ENCODE measurements around the gene TMEM9. TPM values are rescaled to one million over a fixed set of nuclear protein-coding genes. Genes with fewer than 3 reads are reported as not detected.

TMEM9 gene
- polyA plus RNA-seq, 3 donors = 13.6 to 43.6 (median 22.4) TPM

DNA sequence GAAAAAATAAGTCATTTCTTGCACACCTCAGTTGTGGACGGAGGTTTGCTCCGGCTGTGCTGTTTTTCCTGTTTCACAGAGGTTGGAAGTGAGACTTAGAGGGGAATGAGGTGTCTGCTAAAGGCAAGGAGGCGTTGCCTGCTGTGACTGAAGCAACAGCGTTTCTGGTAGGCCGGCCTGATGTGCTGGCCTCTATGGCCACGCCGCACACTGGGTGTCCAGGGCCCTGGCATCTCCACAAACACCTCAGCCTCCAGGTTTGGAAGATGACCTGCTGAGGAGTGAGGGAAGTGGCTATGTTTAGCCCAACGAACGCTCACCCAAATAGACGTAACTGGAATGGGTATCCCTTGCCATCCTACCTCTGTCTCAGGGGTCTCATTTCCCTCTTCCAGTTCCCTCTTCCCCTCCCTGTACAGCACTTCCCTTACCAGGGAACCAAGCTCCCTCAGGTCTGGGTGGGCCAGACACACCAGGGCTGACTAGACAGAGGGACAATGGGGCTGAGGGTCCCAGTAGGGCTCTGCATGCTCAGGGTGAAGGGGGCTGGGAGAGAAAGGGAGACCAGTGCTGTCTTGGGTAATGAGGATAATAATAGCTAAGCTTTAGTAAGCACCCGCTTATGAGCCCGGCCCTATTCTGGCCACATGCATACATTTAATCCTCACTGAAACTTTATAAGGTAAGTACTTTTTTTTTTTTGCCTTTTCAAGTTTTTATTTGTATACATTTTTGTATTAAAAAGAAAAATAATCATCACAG lies 53.9 kb downstream of the TMEM9 start:
- H3K4me2 ChIP-seq (replicated peaks; ENCODE audit: extremely low read depth, low read length, poor library complexity, severe bottlenecking) = no peak overlapping the region
- no peak overlapping the region for H3K4me3 ChIP-seq (replicated peaks in 1 of 3; ENCODE audit: low read depth in 2 of 3, low read length in 3 of 3)
- H3K9me3 ChIP-seq (replicated peaks in 1 of 2; ENCODE audit: control insufficient read depth in 1 of 2, insufficient read depth in 1 of 2, low read length in 2 of 2) = no peaks in the 10 kb centered on the region
- no peak overlapping the region for H3K9ac ChIP-seq (ENCODE audit: insufficient read depth, low read length, poor library complexity, severe bottlenecking)
- H3K4me1 ChIP-seq (ENCODE audit: control insufficient read depth in 1 of 2, insufficient read depth in 2 of 2, low read length in 2 of 2) = no peaks in the 10 kb centered on the region
- intact Hi-C loops (cut with micrococcal nuclease) = no loop called here
- H3K27ac Mint-ChIP-seq = no peak overlapping the region
- TF ChIP-seq, protein P1, sequence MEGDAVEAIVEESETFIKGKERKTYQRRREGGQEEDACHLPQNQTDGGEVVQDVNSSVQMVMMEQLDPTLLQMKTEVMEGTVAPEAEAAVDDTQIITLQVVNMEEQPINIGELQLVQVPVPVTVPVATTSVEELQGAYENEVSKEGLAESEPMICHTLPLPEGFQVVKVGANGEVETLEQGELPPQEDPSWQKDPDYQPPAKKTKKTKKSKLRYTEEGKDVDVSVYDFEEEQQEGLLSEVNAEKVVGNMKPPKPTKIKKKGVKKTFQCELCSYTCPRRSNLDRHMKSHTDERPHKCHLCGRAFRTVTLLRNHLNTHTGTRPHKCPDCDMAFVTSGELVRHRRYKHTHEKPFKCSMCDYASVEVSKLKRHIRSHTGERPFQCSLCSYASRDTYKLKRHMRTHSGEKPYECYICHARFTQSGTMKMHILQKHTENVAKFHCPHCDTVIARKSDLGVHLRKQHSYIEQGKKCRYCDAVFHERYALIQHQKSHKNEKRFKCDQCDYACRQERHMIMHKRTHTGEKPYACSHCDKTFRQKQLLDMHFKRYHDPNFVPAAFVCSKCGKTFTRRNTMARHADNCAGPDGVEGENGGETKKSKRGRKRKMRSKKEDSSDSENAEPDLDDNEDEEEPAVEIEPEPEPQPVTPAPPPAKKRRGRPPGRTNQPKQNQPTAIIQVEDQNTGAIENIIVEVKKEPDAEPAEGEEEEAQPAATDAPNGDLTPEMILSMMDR (IDR thresholded peaks at IDR 0.05) = no peak
- H3K79me2 ChIP-seq (ENCODE audit: insufficient read depth, low read length) = no peaks in the 10 kb centered on the region
- H4K20me1 ChIP-seq (ENCODE audit: insufficient read depth, low read length) = no peaks in the 10 kb centered on the region
- H3K27me3 Mint-ChIP-seq (ENCODE audit: low read depth in 3 of 3) = peaks cover 2 to 9% (median 3%) of the 10 kb centered on the region in 3 donors
- H3K27me3 ChIP-seq (ENCODE audit: control insufficient read depth in 2 of 2, insufficient read depth in 2 of 2, low read length in 2 of 2) = no peaks in the 10 kb centered on the region
- no peak overlapping the region for H2AFZ ChIP-seq (ENCODE audit: insufficient read depth, low read depth, low read length, poor library complexity, severe bottlenecking)
- WGBS (ENCODE audit: insufficient coverage) = 100% methylated on average over 3 of the region's 12 CpGs
- no peaks in the 10 kb centered on the region for H3K36me3 ChIP-seq (replicated peaks in 1 of 2; ENCODE audit: control insufficient read depth in 1 of 2, insufficient read depth in 2 of 2, low read length in 2 of 2)
- H3K9me3 Mint-ChIP-seq = no peaks in the 10 kb centered on the region
- H3K4me1 Mint-ChIP-seq = no peaks in the 10 kb centered on the region
- H3K27ac ChIP-seq (ENCODE audit: low read depth in 1 of 2, low read length in 2 of 2) = no peak overlapping the region
- no peak for DNase-seq
- H3K36me3 Mint-ChIP-seq = no peaks in the 10 kb centered on the region
- H3K4me3 Mint-ChIP-seq = no peak overlapping the region

DNA sequence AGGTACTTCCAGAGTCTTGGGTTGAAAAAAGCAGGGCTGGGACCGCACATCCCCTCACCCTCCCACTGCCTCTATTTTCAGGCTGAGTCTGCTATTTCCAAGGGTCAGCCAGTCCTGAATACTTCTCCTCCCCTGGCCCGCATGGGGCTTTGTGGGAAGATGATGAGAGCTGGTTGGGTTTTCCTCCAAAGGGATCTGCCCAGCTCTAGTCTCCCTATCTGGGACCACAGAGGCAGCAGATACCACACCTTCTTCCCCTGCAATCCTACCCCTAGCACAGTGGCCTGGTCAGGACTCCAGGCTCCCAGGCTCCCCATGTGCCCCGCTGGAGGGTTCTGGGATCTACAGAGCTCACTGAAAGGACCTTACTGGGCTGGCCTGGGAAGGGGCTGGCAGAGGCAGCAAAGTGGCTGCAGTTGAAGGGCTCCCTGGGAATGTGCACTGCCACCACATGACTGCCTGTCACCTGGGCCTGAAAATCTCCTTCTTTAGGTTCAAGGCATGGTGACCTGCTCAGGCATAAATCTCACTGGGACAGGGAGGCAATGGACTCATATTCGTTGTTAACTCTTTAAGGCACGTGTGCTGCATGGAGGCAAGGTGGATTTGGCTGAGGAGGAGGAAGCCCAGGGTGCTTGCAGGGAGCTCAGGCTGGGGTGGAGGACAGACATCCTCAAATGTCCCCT lies 55.1 kb downstream of the TMEM9 start:
- Histone ChIP-seq H3K9ac (ENCODE audit: insufficient read depth, low read length, poor library complexity, severe bottlenecking) (no peak overlapping the region), H3K27ac (ENCODE audit: low read depth in 1 of 2, low read length in 2 of 2) (no peak overlapping the region), H3K4me3 (replicated peaks in 1 of 3; ENCODE audit: low read depth in 2 of 3, low read length in 3 of 3) (no peak overlapping the region), H3K4me1 (ENCODE audit: control insufficient read depth in 1 of 2, insufficient read depth in 2 of 2, low read length in 2 of 2) (no peaks in the 10 kb centered on the region), H2AFZ (ENCODE audit: insufficient read depth, low read depth, low read length, poor library complexity, severe bottlenecking) (no peak overlapping the region), H3K4me2 (replicated peaks; ENCODE audit: extremely low read depth, low read length, poor library complexity, severe bottlenecking) (no peak overlapping the region), H3K36me3 (replicated peaks in 1 of 2; ENCODE audit: control insufficient read depth in 1 of 2, insufficient read depth in 2 of 2, low read length in 2 of 2) (no peaks in the 10 kb centered on the region), H3K9me3 (replicated peaks in 1 of 2; ENCODE audit: control insufficient read depth in 1 of 2, insufficient read depth in 1 of 2, low read length in 2 of 2) (no peaks in the 10 kb centered on the region), H3K79me2 (ENCODE audit: insufficient read depth, low read length) (no peaks in the 10 kb centered on the region), H4K20me1 (ENCODE audit: insufficient read depth, low read length) (no peaks in the 10 kb centered on the region), H3K27me3 (ENCODE audit: control insufficient read depth in 2 of 2, insufficient read depth in 2 of 2, low read length in 2 of 2) (no peaks in the 10 kb centered on the region)
- Mint-ChIP-seq H3K36me3 (no peaks in the 10 kb centered on the region), H3K4me1 (no peaks in the 10 kb centered on the region), H3K9me3 (no peaks in the 10 kb centered on the region), H3K4me3 (no peak overlapping the region), H3K27me3 (ENCODE audit: low read depth in 3 of 3) (peaks cover 2 to 9% (median 3%) of the 10 kb centered on the region in 3 donors), H3K27ac (no peak overlapping the region)
- 92% methylated on average over 1 of the region's 5 CpGs for WGBS (ENCODE audit: insufficient coverage)
- intact Hi-C loops (cut with micrococcal nuclease) = no loop called here
- TF ChIP-seq, protein P1 (IDR thresholded peaks at IDR 0.05) = no peak
- no peak for DNase-seq
